Left kidney (tissue), 2 donors: ENCODE measurements around the gene NHS. TPM values are rescaled to one million over a fixed set of nuclear protein-coding genes. Genes with fewer than 3 reads are reported as not detected.
"Not testable (repeated sequence)": the region's sequence is repeated elsewhere in the genome, so short reads cannot be mapped to it uniquely, and the experiment has no call there.

ENCODE experiments used
- DNase-seq: peaks from one replicate; pipeline ENCODE4 v3.0.0-alpha.2; 2013
- polyA plus RNA-seq: library from polyadenylated mRNA; unstranded; fragments of 120-200 nt; gene quantifications from one replicate; pipeline ENCODE4 v1.2.1, GENCODE V29; 2013; ENCODE audit not compliant: insufficient read length

NHS gene
- polyA plus RNA-seq, 1 donor, result 27.3 TPM

DNA sequence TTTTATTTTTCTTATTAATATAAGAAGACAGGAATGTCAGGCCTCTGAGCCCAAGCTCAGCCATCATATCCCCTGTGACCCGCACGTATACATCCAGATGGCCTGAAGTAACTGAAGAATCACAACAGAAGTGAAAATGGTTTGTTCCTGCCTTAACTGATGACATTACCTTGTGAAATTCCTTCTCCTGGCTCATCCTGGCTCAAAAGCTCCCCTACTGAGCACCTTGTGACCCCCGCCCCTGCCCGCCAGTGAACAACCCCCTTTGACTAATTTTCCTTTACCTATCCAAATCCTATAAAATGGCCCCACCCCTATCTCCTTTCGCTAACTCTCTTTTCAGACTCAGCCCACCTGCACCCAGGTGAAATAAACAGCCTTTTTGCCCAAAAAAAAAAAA is 71.3 kb downstream of the NHS start:
- DNase-seq, result not testable (repeated sequence)

DNA sequence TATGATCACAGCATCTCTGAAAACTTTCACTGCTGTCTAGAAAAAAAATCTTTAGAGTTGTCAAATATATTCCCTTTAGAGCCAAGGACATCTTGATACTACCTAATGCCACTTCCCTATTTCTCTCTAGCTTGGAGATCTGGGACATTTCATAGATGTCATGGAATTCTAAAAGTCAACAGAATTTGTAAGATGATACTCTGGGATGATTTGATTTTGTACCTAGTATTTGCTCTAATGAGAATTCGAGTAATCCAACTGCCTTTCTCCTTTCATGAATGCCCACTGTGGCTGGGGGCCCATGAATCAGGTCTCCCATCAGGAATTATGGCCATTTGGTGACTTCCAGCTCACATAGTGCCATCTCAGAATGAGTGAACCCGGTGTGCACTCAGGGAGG is 73.2 kb downstream of the NHS start:
- no peak for DNase-seq

DNA sequence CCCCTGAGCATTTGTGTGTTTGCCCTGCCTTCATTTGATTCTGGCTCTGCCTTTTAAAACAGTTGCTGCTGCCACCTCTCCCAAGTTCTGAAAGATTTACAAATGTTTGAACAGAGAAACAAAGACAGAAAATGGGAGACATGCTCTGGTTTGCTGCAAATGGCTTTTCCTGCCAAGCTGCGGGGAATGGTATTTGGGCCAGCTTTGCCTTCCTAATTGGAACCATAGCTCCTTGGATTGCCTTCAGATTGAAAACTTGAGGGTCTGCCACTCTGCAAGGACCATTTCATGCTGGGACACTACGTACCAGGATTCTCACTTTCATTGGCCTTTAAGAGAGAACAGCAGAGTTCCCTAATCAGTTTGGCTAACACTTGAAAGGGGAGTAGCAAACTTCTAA is 74.9 kb downstream of the NHS start:
- no peak for DNase-seq

DNA sequence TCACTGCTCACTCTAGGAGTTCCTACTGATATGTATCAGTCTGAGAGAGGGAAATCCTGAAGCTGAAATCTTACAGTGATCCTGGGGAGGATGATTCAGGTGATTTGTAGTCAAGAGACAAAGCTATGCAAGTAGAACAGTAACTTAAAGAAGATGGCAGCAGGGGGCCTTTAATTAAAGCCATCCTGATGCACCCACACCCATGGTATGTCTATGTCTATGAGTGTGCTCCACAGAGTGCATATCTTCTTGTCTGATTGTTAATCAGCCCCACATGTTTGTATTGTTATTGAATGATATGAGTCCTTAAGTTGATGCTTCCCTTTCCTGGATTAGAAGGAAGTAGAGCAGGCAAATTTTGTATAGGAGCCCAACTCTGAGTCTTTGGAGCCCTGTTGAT is 78.8 kb downstream of the NHS start:
- DNase-seq, result no peak

DNA sequence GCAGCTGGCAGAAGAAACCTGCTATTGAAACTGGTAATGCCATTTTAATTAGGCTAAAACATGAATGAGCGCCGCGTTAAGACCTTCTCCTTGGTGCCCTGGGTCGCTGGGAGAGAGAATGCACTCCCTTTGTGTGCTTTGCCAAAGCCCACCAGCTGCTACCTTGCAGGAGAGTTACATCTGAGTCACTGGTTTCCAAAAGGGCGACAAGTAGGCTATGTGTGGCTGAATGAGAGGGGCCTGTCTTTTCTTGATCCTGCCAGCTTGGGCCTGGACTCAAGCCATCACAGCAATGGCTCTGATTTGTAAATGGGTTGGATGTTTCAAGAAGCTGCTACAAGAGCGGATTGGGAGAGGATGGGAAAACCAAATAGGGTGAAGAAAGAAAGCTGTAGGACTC is 81.5 kb downstream of the NHS start:
- no peak for DNase-seq

DNA sequence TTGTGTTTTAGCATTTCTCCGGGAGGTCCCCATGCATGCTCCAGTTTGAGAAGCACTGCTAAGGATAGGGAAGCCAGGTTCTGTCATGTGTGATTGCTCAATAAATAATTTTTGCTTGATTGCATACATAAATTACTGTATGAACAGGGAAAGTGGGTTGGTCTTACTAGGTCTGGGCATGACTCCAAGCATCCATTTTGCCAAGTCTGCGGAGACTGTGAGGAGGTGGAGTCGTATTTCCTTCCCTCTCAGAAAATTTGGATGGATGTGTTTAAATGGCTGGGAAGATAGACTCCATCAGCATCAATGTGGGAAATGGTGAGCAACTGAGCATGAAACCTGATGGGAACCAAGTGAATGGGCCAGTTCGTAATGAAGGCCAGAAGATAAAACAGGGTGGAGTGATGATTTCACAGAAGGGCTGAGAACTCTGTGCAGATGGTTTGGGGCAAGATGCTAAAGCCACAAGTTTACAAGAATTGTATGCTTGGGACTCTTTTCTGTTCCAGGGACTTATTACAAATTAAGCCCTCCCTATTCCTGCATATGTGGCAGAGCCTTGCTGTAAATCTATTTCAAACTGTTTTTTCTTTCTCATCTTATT is 84.1 kb downstream of the NHS start:
- peak; percentile 36 for DNase-seq

DNA sequence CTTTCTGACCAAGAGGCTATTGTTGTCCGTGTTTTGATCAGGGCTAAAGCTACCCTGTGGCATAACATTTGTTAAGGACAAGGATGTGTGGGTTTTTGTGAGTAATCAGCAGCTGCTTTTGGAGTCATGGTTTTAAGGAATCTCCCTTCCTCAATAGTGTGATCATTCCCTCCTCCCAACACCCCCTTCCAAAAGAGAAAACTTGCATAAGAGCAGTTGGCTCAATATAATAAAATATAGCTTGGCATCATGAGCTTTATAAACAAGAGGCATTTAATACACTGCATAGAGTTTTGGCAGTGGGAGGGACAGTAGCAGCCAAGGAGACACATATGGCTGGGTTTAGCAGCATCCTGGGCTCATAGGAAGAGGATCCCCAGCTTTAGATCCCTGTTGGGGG is 84.7 kb downstream of the NHS start:
- DNase-seq, result no peak

DNA sequence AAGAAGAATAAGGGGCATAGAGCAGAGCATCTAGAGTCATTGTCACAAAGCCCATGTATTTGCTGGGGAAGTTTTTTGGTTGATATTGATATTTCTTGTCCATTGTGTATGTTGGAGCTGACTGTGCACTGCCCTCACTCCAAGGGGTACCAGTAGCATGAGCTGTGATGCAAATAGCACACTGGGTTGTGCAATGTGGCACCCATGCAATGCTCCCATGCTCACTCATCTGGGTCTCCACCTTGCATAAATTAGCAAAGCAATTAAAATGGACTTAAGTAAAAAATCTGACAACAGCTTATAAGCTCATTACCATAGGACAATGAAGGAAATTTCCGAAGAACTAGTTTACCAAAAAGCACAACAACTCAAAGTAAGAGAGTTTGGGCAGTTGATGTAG is 87.9 kb downstream of the NHS start:
- no peak for DNase-seq

DNA sequence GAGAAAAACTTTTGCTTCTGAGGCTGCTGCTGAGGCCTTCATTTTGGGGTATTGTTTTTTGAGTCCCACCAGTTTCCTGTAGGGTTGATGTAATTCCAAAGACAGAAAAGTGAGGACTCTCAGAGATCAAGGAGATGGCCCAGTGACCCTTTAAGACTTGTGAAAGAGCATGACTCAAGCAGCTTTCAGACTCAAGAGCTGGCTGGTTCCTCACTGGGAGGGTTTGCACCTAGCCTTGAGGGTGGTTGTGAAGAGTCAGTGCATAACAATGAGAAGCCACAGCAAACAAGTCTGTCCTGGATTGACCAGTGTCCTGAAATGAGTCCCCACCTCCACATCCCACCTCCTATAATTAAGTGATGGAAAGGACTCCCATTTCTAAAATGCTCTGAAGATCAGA is 89.2 kb downstream of the NHS start:
- DNase-seq, result no peak

DNA sequence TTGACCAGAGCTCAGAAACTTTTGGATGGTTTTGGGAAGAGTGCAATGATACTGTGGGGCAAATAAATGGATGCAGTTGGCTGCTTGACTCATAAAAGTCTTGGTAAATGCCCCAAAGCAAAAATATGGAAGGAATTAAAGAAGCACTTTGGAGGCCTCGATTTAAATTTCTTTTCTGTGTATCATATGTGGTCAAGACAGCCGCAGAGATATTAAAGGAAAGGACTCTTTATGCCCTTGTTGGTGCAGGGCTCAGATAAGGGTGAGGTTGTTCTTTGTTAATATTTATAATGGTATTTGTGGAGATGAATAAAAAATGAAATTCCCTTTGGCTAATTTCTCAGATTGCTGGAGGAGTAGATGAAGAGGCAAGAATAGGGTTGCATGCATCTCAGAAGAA is 90.2 kb downstream of the NHS start:
- no peak for DNase-seq

DNA sequence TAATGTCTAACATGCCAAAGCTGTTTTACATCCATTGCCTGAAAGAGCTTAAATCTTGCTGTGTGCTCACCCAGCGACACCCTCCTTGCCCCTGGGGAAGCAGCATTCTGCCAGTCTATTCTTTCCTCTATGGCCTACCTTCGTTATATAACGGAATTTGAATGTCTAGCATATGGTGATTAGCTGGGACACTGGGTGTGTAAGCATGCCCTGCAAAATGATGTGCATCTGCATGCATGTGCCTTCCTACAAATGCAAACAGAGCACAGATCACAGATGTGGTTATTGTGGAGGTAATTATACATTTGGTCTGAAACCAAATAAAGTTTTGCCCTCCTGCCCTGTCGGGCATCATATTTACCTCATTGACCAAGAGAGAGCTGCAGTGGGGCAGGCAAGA is 90.8 kb downstream of the NHS start:
- DNase-seq, result no peak

DNA sequence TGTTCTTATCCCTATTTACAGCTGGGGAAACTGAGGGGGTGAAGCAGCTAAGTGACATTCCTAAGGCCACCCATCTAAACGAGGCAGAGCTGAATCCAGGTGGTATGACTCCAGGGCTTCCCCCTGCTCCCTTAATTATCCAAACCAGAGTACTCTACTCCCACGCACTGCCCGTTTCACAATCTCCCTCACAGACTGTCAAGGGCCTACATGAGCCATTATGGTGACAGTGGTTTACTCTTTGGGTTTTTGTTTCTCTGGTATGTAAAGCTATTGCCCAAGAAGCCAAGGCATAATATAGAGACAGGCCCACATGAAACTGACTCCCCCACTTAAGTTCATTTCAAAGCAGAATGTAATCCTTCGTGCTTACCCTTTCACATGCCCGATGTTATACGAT is 95.1 kb downstream of the NHS start:
- DNase-seq, result no peak

DNA sequence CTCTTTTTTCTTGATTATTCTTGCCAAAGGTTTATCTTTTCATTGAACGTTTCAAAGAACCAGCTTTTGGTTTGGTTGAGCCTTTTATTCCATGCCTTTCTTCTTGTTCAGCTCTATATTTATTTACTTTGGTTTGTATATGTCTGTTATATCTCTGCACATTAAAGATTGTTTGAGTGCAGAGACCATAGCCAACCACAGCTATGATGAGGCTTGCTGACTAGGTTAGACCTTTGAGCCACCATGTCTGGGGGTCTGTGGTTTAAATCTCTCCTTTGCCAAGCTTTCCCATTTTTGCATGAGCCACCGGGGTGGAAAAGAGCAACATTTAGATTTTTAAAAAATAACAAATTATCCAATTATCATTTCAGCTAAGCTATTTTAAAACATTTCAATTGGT is 96.1 kb downstream of the NHS start:
- no peak for DNase-seq

DNA sequence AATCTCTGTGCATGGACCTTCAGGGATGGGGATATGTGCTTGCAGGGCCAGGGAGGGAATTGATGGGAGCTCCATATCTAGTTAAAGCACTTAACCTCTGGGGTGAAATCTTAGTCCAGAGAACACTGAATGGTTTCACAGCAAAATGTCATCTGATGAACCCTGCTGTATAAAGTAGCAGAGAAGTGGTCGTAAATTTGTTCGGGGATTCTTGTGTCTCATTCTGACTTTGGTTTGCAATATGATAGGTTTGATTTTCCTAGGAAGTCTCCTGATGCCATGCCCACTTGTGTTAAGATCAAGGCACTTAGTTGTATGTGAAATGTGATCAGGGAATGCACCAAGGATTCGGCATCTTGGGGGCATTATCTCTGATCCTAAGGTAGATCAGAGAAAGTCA is 96.9 kb downstream of the NHS start:
- DNase-seq, result peak; percentile 24

DNA sequence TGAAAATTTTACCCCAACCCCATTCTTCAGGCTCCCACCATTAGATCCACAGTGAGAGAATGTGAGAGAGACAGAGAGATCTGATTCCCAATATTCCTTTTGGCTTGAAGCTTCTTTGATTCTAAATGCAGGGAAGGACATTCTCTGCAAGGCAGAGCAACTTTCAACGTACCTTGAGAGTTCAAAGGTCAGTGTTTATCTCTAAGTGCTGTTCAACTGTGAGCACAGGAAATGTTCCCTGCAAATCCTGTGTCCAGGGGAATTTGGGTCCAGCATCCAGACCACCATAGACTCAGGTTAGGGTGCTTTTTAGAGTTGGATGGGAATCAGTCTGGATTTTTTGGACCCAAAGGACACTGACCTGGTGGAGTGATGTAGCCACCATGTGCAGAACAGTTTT is 97.4 kb downstream of the NHS start:
- DNase-seq, result no peak

DNA sequence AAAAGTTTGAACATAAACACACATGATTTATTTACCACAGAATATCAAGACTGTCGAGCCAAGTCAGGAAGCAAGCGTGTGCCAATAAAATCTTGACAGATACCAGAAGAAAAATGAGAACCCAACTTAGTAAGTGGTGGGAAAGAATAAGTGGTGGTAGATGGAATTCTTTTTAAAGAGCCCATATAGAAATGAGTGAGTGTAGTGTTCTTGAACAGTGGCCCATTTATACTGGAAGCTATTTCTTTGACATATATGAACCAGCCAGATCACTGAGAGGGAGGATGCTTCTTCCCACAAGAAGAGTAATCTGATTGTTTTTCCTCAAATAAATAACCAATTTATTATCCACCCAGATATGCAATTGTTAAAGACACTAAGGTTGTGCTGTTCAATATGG is 98.0 kb downstream of the NHS start:
- DNase-seq, result no peak

DNA sequence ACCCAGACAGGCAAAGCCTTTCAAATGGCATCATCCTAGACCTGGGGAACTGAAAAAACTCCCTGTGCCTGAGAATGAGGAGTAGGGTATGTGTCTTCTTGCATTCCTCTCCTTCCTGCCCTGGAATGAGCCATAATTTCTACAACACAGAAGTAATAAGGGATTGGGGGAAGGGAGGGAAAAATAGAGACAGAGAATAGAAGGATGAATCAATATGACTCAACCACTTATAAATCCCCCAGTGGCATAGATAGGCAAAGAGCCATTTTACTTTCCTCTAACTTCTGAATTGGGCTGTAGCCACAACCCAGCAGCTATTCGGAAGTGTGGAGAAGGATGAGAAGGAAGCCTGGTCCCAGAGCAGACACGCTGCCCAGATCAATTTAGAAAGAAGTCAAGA is 99.9 kb downstream of the NHS start:
- no peak for DNase-seq

DNA sequence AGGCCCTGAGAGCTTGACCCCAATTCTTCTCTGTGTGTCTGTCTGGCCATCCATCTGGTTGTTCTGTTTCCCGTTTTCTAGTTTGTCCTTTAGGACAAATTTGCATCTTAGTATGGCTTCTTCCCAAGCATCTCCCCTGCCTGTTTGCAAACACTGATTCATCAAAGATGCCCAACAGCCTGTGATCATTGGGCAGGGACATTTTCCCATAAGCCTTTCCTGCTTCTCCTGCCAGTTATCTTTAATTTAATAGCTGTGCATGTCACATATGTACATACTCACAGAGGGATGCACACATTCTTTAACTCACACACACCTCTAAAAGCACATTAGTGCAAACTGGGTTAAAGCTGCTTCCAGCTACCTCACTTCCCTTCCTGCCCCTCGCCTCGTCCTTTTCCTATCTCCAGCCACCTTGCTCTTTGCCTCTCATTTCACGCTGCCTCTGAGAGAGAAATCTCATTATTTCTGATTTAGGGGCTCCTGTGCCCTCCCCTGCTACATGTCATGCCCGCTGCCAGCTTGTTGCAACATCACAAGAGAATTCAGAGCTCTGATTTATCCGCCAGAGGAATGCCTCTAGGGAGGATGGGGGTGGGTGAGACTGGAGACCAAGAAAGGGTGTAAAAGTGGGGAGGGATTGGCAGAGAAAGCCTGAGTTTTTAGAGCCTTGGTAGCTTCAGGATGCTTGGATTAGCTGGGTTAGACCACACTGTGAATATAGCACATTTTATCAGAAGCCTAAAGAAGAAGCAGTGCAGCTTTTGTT is 100.6 kb downstream of the NHS start:
- no peak for DNase-seq

DNA sequence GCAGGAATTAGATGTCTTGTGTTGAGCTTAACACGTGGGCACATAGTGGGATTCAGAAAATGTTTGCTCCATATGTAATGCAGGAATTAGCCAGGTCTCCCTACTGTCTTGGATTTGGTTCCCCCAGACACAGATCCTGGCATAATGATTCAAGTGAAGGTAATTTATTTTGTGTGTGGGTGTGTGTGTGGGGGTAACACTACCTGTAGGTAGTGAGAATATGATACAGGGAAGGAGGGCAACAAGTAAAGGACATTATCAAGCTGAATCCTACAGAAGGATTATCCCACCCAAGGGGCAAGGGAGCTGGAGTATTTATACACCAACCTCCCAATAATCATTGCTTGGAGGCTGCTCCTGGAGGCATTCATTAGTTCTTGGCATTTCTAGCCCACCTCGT is 101.4 kb downstream of the NHS start:
- no peak for DNase-seq

DNA sequence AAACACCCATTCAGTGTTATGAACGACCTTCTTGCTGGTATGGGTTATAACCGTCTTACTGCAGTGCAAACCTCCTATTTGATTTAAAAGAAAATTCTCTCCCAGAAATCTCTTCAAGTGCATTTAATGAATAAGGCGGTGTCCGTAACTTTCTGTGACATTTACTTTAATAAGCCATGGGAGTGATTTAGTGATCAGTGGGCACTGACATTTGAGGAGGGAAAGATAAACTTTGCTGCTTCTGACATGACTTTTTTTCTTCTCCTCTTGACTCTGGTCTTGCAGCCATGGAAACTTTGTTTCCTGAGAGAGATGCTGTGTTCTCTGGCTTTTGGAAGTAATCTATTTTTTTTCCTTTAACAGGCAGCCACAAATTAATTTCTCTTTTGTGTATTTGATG is 106.1 kb downstream of the NHS start:
- DNase-seq, result no peak

DNA sequence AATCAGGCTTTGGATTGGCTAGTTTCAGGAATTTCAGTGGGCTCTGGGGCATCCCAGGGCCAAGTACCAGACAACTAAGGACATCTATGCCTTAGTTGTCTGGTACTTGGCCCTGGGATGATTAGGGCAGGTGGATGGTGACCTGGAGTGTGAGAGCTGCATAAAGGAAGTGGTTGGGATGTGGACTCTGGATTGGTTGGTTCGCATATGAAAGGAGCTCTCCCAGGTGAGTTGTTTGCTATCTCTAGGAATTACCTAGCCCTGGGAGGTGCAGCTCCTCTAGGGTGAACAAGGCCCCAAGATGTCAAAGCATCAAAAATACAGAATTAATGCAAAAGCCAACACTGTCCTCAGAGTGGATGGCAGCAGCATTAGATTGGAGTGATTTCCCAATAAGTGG is 109.6 kb downstream of the NHS start:
- DNase-seq, result no peak

DNA sequence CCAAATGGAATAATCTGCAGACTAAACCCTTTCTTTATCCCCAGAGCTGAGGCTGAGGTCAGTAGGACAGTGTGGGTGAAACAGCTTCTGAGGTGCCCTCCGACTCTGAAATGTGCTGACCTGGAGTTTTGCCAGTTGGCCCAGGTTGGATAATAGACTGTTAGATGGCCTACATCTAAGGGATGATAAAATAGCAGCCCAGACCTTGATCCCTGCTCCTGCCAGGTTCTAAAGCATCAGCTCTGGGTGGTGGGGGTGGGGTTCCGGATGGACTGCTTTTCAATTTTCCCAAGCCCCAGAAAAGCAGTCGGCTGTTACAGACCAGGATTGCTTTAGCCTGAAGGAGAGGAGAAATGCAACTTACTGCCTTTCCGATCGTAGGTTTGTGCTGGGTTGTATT is 110.4 kb downstream of the NHS start:
- DNase-seq, result no peak

DNA sequence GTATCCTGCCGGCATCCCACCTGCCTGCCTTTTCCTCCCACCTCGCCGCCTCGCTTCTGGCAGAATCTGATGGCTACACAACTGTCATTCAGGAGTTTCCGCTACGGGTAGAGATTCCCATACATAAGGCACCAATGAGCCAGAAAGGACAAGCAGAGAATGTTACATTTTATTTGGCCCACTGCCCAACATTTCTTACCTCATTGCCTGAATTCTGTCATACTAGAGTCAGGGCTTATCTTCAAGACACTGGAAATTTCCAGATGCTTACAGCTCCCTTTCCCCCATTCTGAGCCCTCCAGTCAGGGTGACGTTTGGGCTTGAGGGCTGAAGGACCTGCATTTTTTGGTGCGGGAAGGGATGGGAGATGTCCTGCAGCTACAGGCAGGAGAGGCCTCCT is 113.0 kb downstream of the NHS start:
- no peak for DNase-seq

DNA sequence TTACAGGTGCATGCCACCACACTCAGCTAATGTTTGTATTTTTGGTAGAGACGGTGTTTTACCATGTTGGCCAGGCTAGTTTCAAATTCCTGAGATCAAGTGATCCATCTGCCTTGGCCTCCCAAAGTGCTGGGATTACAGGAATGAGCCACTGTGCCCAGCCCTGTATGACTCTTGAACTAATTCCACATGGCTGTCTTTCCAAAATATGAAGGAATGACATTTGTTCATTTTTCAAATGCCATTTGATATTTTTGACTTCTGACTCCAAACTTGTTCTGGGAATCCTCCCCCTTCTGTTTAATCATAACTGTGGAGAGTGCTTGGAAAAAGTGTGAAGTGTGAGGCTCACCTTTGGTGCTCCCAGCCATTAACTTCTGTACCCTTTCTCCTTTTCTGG is 119.2 kb downstream of the NHS start:
- DNase-seq, result no peak
